ENCODE measurements around the gene BDH2.

- TF ChIP-seq CTCF (IDR thresholded peaks at IDR 0.05; ENCODE audit: poor library complexity) (no peak), EZH2 (IDR thresholded peaks at IDR 0.05; ENCODE audit: borderline replicate concordance) (no peak), EZH2phosphoT487 (IDR thresholded peaks at IDR 0.05; ENCODE audit: low read depth, severe bottlenecking, unreplicated experiment) (no peak)
Measured at GRCh38 chr4:103079621-103080020, 20.0 kb downstream of the BDH2 start.
